GM13976 (cell line): Measurements from ENCODE around the gene PVALB.

Experiments
- DNase-seq: peaks from one replicate; pipeline ENCODE4 v3.0.0; 2012; ENCODE audit warnings: low spot score
- CTCF ChIP-seq: IDR thresholded peaks from 2 replicates; pipeline ENCODE4 v1.5.1; 2012; ENCODE audit warnings: borderline replicate concordance, mild to moderate bottlenecking; ENCODE audit not compliant: insufficient read depth; ENCODE audit errors: extremely low read depth, missing control alignments, control extremely low read depth
- in situ Hi-C: fragments of 300-500 bp; cut with MboI; formaldehyde crosslinking; loops from one replicate; pipeline ENCODE4 v1.12.0; 2022; ENCODE audit warnings: low sequenced_read_pairs, mixed read lengths, inconsistent platforms; ENCODE audit not compliant: unreplicated experiment

Gene PVALB

GRCh38 chr22:36835903-36836302, 19.1 kb upstream of the PVALB start:
- no peak for TF ChIP-seq CTCF
- in situ Hi-C loops: no loop called here
- no peak for DNase-seq

GRCh38 chr22:36833073-36833472, 16.2 kb upstream of the PVALB start:
- in situ Hi-C loops: no loop called here

GRCh38 chr22:36831717-36832116, 14.9 kb upstream of the PVALB start:
- DNase-seq: no peak
- TF ChIP-seq CTCF: no peak
- in situ Hi-C loops: no loop called here

More at GRCh38 chr22:36833073-36833472, 16.2 kb upstream of the PVALB start:
- no peak for TF ChIP-seq CTCF
- no peak for DNase-seq

- TF ChIP-seq CTCF: no peak
- no peak for DNase-seq
- in situ Hi-C loops: no loop called here
These were observed 14.4 kb upstream of the PVALB start for GRCh38 chr22:36831206-36831605.

DNA sequence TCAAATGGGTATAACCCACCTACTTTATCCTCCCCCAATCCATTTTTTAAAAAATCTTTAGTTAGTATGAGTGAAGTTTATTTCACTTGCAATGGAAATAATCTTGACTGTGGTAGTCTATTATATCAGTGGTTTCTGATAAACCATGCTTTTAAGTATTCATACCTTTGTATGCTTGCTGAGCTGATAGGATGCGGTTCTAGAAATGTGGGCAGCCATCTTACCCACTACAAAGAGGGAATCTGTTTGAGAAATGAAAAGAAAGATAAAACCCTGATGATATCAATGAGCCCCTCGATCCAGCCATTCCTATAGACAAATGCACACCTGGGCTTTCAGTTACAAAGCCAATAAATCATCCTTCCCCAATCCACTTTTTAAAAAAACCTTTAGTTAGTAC, 13.8 kb upstream of the PVALB start:
- no peak for DNase-seq
- in situ Hi-C loops: no loop called here
- TF ChIP-seq CTCF: no peak

- no peak for TF ChIP-seq CTCF
- in situ Hi-C loops: no loop called here
- no peak for DNase-seq
These were observed 12.7 kb upstream of the PVALB start for GRCh38 chr22:36829370-36830002.
